GM03348 (cell line): ENCODE measurements around the gene ZNF300.
"Not testable (repeated sequence)": the region's sequence is repeated elsewhere in the genome, so short reads cannot be mapped to it uniquely, and the experiment has no call there.

Experiments
- DNase-seq: peaks from one replicate; pipeline ENCODE4 v3.0.0; 2012; ENCODE audit warnings: low spot score

The ZNF300 gene

GRCh38 chr5:150904479-150905311 is at the start of gene ZNF300:
TSS of gene ZNF300 (minus strand) at chr5:150904980. CDS start at chr5:150903155, 1,825 bp downstream.
- DNase-seq: peak; percentile 94

- DNase-seq: no peak
Measured at GRCh38 chr5:150948539-150948938, 43.8 kb upstream of the ZNF300 start.

- DNase-seq: peak; percentile 48
Measured at GRCh38 chr5:150946351-150946905, 41.6 kb upstream of the ZNF300 start.

GRCh38 chr5:150945947-150946346 is 41.2 kb upstream of the ZNF300 start:
- DNase-seq: peak; percentile 3

- DNase-seq: no peak
Measured at GRCh38 chr5:150945486-150945885, 40.7 kb upstream of the ZNF300 start.

GRCh38 chr5:150931368-150931965 is 26.7 kb upstream of the ZNF300 start:
- no peak for DNase-seq

GRCh38 chr5:150918613-150919012 is 13.8 kb upstream of the ZNF300 start:
- no peak for DNase-seq

- DNase-seq: no peak
Measured at GRCh38 chr5:150912312-150912814, 7.6 kb upstream of the ZNF300 start.

GRCh38 chr5:150905312-150905683 is 518 bp upstream of the ZNF300 start:
- DNase-seq: no peak

- DNase-seq: no peak
Measured at GRCh38 chr5:150901446-150901845, 3.3 kb downstream of the ZNF300 start.

GRCh38 chr5:150895431-150896428 is 9.1 kb downstream of the ZNF300 start:
- no peak for DNase-seq

- DNase-seq: no peak
Measured at GRCh38 chr5:150879358-150879757, 25.4 kb downstream of the ZNF300 start.

- DNase-seq: no peak
Measured at GRCh38 chr5:150862070-150862469, 42.7 kb downstream of the ZNF300 start.

GRCh38 chr5:150860246-150860821 is 44.4 kb downstream of the ZNF300 start:
- no peak for DNase-seq

GRCh38 chr5:150856700-150857099 is 48.1 kb downstream of the ZNF300 start:
- DNase-seq: not testable (repeated sequence)

- no peak for DNase-seq
Measured at GRCh38 chr5:150853561-150853960, 51.2 kb downstream of the ZNF300 start.

GRCh38 chr5:150851039-150851438 is 53.7 kb downstream of the ZNF300 start:
- DNase-seq: no peak

- DNase-seq: no peak
Measured at GRCh38 chr5:150848271-150848670, 56.5 kb downstream of the ZNF300 start.

- no peak for DNase-seq
Measured at GRCh38 chr5:150847334-150847695, 57.5 kb downstream of the ZNF300 start.

GRCh38 chr5:150846654-150847333 is 58.0 kb downstream of the ZNF300 start:
- peak; percentile 82 for DNase-seq

- DNase-seq: not testable (repeated sequence)
Measured at GRCh38 chr5:150846308-150846653, 58.5 kb downstream of the ZNF300 start, which contains the start of gene IRGM. TSS of gene IRGM (plus strand) at chr5:150846521. CDS start at chr5:150848124, 1,603 bp downstream.
